Measurements from ENCODE around the gene DQX1. TPM values are rescaled to one million over a fixed set of nuclear protein-coding genes. Genes with fewer than 3 reads are reported as not detected.

Gene DQX1, protein sequence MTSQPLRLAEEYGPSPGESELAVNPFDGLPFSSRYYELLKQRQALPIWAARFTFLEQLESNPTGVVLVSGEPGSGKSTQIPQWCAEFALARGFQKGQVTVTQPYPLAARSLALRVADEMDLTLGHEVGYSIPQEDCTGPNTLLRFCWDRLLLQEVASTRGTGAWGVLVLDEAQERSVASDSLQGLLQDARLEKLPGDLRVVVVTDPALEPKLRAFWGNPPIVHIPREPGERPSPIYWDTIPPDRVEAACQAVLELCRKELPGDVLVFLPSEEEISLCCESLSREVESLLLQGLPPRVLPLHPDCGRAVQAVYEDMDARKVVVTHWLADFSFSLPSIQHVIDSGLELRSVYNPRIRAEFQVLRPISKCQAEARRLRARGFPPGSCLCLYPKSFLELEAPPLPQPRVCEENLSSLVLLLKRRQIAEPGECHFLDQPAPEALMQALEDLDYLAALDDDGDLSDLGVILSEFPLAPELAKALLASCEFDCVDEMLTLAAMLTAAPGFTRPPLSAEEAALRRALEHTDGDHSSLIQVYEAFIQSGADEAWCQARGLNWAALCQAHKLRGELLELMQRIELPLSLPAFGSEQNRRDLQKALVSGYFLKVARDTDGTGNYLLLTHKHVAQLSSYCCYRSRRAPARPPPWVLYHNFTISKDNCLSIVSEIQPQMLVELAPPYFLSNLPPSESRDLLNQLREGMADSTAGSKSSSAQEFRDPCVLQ
- under 1 TPM; 0.20 to 0.39 TPM for total RNA-seq

DNA sequence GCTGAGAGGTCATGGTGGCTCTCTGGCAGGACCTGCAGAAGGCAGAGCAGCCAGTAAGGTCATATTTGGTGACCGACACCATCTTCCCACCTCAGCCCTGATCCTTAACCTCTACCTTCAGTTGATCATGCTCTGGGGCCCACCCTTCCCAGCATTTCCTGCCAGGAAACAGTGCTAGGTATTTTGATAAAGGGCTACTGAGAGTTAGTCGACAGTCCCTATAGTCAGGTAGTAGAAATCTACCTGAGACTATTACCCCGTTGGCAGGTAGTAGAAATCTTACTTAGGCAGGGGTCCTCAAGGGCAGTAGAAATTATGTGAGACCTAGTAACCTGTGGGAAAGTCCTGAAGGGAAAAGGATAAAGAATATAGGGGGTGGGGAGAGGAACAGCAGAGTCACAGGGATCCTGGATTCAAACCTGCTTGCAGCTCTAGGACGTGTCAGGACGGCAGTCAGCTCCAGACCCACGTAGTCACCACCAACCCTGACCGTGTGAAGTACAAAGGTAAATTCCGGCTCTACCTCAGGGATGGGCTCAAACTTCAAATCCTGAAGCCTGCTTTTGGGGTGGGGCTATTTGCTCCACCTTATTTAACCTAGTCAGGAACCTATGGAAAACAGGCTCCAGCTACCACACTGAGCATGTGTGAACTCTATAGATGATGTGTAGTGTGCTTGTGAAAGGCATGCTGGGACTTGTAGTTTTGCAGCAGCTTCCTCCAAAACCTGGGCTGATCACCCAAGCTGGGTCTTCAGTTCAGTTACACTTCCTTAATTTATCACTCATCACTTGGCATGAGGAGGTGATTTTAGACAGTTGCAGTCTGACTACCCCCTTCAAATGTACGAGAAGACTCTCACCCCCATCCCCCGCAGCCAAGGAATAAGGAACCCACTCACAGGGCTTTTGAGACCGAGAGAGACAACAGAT, at the start of gene DQX1:
TSS of gene DQX1 (minus strand) at position 515 of the 932 bp plus-strand sequence. CDS start at position 13, 502 bp downstream.
- no peak within 1 kb of the TSS for H3K4me3 Mint-ChIP-seq
- peaks cover 3% of the 10 kb centered on the region for H3K27me3 Mint-ChIP-seq
- H3K4me1 Mint-ChIP-seq = peaks cover 31% of the 10 kb centered on the region
- DNase-seq (no peak), ATAC-seq (ENCODE audit: low read depth) (no peak)
- peaks cover 31% of the 10 kb centered on the region for H3K36me3 Mint-ChIP-seq
- peak within 1 kb of the TSS; percentile 12 for H3K27ac Mint-ChIP-seq
- H3K9me3 Mint-ChIP-seq = peaks cover 2% of the 10 kb centered on the region
- POLR2A ChIA-PET = no interaction called here

DNA sequence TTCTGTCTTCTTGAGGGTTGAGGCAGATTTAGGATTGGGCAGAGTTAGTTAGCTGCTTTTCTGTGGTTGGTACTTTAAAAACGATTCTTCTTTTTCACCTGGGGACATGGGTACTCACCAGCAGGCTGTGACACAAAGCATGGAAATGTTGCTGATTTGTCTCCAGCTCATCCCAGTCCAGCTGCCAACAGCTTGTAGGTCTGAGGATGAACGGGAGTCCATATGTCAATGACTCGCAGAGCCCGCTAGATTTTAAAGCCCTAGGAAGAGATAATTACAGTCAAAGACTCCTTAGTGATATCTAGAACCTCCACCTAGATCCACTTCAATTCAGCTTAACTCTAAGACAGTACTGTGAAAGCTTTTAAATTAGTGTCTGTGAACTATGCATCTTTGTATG, 49.3 kb upstream of the DQX1 start:
- no peak overlapping the region for H3K27ac Mint-ChIP-seq
- ATAC-seq (ENCODE audit: low read depth) = no peak
- POLR2A ChIA-PET = interaction anchor here (0.8 to 1.0 kb wide), 2 partner anchors 17 to 20 kb away, joined by 3 read pairs; no protein-coding TSS in a partner anchor
- peaks cover 27% of the 10 kb centered on the region for H3K4me1 Mint-ChIP-seq
- H3K4me3 Mint-ChIP-seq = no peak overlapping the region
- H3K9me3 Mint-ChIP-seq = peaks cover 2% of the 10 kb centered on the region
- H3K36me3 Mint-ChIP-seq = peaks cover 2% of the 10 kb centered on the region
- H3K27me3 Mint-ChIP-seq = no peaks in the 10 kb centered on the region
- no peak for DNase-seq

DNA sequence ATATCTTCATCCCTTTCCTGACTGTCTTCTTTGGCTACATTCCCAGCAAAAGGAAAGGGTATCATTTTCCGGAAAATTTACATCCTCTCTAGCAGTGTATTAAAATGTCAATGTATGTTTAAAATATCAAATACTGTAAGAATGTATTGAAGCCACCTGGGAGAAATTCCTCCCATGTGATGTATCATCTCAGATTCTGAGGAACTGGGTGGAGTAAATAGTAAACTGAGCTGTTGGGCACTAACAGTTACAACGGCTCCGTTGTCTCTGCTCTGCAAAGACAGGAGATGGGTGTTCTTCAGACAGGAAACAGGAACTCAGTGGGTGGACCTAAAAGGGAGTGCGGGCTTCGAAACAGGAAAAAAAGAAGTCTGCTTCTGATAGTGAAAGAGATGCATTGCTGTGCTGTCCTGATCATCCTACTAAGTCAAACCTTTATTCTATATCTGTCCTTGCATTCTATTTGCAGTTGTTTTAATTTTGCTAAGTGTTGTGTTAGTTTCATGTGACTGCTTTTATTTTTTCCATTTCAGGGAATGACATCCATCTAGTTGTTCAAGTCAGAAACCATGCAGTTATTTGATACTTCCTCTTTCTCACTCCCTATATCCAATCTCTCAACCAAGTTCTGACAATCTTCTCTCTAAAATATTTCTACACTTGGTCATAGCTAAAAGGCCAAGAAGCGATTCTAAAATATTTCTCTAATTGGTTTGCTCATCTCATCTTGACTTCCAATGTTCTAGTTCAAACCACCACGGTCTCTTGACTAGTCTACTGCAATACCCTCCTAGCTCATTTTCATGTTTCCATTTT, 47.9 kb upstream of the DQX1 start:
- ATAC-seq (ENCODE audit: low read depth) (peak; percentile 95), DNase-seq (no peak)
- Mint-ChIP-seq H3K36me3 (peaks cover 2% of the 10 kb centered on the region), H3K9me3 (peaks cover 2% of the 10 kb centered on the region), H3K4me3 (peak overlapping the region; percentile 69), H3K27me3 (no peaks in the 10 kb centered on the region), H3K27ac (peak overlapping the region; percentile 73), H3K4me1 (peaks cover 27% of the 10 kb centered on the region)
- POLR2A ChIA-PET = interaction anchor here (0.8 to 2.6 kb wide), 4 partner anchors 10 to 267 kb away, joined by 3 to 7 read pairs (median 4); no protein-coding TSS in a partner anchor

DNA sequence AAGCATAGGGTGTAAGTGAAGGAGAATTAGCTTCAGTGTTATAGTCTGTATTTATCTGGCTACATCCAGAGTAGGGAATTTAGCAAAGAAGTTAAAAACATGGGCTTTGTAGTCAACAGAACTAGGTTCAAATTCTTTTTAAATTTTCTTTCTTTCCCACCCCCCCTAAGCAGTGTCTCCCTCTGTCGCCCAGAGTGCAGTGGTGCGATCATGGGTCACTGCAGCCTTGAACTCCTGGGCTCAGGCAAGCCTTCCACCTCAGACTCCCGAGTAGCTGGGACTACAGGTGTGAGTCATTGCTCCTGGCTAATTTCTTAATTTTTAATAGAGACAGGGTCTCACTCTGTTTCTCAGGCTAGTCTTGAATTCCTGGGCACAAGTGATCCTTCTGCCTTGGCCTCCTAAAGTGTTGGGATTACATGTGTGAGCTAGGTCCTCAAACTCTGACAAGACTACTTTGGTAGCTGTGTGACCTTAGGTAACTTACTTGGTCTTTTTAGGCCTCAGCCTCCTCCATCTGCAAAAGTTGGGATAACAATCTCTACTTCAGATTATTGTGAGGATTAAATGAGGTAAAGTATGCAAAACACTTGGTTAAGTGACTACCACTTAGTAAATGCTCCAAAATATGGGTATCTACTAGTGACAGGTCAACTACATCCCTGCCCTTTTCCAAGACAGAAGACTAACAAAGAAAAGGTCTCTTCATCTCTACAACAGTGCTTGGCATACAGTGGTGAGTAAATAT, 46.3 kb upstream of the DQX1 start:
- H3K36me3 Mint-ChIP-seq = peaks cover 2% of the 10 kb centered on the region
- H3K9me3 Mint-ChIP-seq = peaks cover 2% of the 10 kb centered on the region
- H3K4me1 Mint-ChIP-seq = peaks cover 31% of the 10 kb centered on the region
- no peaks in the 10 kb centered on the region for H3K27me3 Mint-ChIP-seq
- POLR2A ChIA-PET = interaction anchor here (0.8 to 2.6 kb wide), 2 partner anchors 14 to 114 kb away, joined by 3 to 7 read pairs; partner anchors contain the start of gene WBP1
- no peak overlapping the region for H3K4me3 Mint-ChIP-seq
- no peak for DNase-seq
- no peak for ATAC-seq (ENCODE audit: low read depth)
- H3K27ac Mint-ChIP-seq = no peak overlapping the region

DNA sequence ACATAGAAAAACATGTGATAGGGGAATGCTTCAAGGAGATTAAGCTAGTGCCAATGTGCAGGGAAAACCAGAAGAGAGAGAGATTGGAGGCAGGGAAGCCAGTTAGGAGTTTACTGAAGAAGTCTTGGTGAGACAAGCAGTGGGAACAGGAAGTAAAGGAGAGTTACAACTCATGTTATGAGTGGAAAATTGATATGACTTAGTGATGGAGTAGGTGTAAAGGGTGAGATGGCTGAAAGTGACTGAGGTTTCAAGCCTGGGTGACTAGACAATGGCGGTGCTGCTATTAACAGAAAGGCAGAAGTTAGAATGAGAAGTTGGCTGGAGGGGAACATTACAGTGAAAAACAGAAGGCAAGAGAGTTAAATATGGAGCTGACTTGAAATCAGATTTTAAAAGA, 45.0 kb upstream of the DQX1 start:
- no peak overlapping the region for H3K27ac Mint-ChIP-seq

DNA sequence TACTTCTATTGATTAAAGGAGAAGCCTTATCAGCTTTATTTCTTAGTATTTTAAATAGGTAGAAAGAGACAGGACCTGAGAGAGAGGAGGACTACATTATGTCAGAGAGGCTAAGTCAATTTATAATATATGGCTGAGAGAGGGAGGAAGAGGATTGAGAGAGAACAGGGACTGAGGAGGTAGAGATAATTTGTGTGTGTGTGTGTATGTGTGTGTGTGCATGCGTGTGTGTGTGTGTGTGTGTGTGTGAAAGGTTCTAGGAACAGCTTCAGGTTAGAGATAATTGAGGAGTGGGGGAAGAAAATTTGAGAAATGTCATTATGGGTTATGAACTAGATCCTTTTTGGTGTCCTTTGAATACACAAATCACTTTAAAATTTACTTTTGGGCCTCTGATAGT, 43.7 kb upstream of the DQX1 start:
- Mint-ChIP-seq H3K4me1 (peaks cover 36% of the 10 kb centered on the region), H3K9me3 (peaks cover 2% of the 10 kb centered on the region), H3K36me3 (peaks cover 2% of the 10 kb centered on the region), H3K4me3 (no peak overlapping the region), H3K27ac (no peak overlapping the region), H3K27me3 (no peaks in the 10 kb centered on the region)
- POLR2A ChIA-PET = interaction anchor here (0.7 kb wide), 1 partner anchor 16 kb away, joined by 3 read pairs; the partner anchor contains the start of gene LOXL3
- no peak for ATAC-seq (ENCODE audit: low read depth)
- DNase-seq = no peak

More for the DNA sequence above, 45.0 kb upstream of the DQX1 start:
- H3K27me3 Mint-ChIP-seq = no peaks in the 10 kb centered on the region
- H3K4me3 Mint-ChIP-seq = no peak overlapping the region
- POLR2A ChIA-PET = interaction anchor here (2.6 kb wide), 1 partner anchor 13 kb away, joined by 7 read pairs; no protein-coding TSS in a partner anchor
- peaks cover 2% of the 10 kb centered on the region for H3K36me3 Mint-ChIP-seq
- peaks cover 2% of the 10 kb centered on the region for H3K9me3 Mint-ChIP-seq
- no peak for ATAC-seq (ENCODE audit: low read depth)
- no peak for DNase-seq
- peaks cover 33% of the 10 kb centered on the region for H3K4me1 Mint-ChIP-seq

DNA sequence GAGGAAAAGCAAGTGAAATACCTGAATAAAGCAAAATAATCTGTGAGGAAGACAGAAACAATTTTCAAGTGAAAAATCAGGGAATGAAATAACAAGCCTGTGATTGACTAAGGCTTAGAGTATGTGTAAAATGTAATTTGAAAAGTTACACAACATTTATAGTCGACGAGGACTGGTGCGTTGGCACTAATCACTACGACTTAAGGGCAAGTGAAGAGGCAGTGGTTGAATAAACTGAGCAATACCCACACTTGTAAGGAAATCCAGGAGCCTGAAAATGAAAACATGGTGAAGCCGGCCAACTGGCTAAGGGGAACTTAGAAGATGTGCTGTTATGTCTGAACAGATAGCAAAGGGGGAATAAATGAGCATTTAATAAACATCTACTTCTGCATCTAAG, 41.9 kb upstream of the DQX1 start:
- Mint-ChIP-seq H3K27ac (no peak overlapping the region), H3K36me3 (no peaks in the 10 kb centered on the region), H3K4me1 (peaks cover 23% of the 10 kb centered on the region), H3K27me3 (no peaks in the 10 kb centered on the region), H3K4me3 (no peak overlapping the region), H3K9me3 (no peaks in the 10 kb centered on the region)
- no peak for ATAC-seq (ENCODE audit: low read depth)
- POLR2A ChIA-PET = interaction anchor here (1.2 to 2.2 kb wide), 3 partner anchors 10 to 52 kb away, joined by 3 to 6 read pairs (median 5); no protein-coding TSS in a partner anchor
- no peak for DNase-seq

DNA sequence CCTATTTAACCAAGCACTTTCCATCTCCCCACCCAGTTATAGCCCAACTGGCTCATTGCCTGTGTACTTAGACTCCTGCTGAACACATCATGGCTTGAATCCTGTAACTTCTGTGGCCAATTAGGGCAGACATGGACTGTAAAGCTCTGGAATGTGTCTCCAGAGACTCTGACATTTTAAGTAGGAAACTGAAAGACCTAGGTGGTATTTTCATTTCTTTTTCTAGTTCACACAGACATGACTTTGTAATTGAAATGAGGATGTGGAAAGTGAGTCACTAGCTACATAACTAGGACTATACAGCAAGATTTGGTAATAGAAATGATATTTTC, 40.7 kb upstream of the DQX1 start:
- POLR2A ChIA-PET = interaction anchor here (0.7 to 2.2 kb wide), 4 partner anchors 8 to 51 kb away, joined by 3 to 6 read pairs (median 4); partner anchors contain the start of gene LOXL3
- Mint-ChIP-seq H3K9me3 (no peaks in the 10 kb centered on the region), H3K27me3 (peaks cover under 1% of the 10 kb centered on the region), H3K36me3 (no peaks in the 10 kb centered on the region), H3K4me1 (peaks cover 30% of the 10 kb centered on the region), H3K27ac (peak overlapping the region; percentile 56), H3K4me3 (peak overlapping the region; percentile 19)
- ATAC-seq (ENCODE audit: low read depth) (peak; percentile 18), DNase-seq (no peak)

DNA sequence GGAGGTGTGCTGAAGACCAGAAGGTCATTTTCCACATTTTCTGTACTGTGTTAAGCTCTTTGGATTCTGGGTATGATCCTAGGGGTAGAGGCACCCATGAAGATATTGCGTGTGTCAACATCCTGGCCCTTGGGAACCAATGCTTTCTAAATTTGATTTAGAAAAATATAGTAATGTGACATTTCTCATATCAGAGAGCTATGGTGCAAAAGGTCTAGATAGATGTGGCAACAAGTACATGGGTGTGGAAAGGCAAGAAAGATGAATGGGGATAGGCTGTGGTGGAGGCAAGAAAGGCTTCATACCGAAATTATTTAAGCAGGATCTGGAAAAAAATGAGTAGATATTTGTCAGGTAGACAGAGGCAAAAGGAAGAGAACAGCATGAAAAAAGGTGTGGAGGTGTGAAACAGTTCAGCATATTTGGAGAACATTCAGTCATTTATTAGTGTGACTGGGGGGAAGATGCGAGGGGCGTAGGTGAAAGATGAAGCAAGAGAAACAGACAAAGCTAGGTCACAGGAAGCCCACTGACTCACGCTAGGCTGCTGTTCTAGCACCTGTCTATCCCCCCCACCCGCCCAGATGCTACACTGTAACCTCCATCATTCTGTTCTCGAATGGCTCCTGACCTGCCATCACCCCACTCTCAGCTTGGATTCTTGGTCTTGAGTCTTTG, 40.2 kb upstream of the DQX1 start:
- Mint-ChIP-seq H3K27ac (peak overlapping the region; percentile 56), H3K9me3 (no peaks in the 10 kb centered on the region), H3K27me3 (peaks cover 4% of the 10 kb centered on the region), H3K4me3 (peak overlapping the region; percentile 19), H3K4me1 (peaks cover 31% of the 10 kb centered on the region), H3K36me3 (no peaks in the 10 kb centered on the region)
- POLR2A ChIA-PET = interaction anchor here (0.7 to 1.5 kb wide), 2 partner anchors 9 to 13 kb away, joined by 3 to 5 read pairs; partner anchors contain the start of gene LOXL3
- no peak for ATAC-seq (ENCODE audit: low read depth)
- no peak for DNase-seq

DNA sequence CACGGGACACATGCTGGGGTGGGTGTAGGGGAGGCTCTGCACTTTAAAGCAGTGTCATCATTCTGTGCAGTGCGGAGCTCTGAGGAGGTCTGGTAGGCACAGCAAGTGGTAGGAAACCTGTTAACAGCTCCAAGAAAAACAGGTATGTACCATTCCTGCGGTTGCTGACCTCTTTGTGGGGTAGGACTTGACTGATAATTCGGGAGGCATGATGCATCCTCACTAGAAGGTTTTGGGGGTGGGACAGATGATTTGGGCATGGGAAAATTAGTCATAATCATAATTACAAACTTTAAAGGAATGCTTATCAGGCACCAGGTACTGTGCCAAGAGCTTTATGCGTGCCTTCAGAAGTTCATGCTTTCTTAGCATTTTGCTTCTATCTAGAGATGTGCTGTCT, 38.2 kb upstream of the DQX1 start:
- ATAC-seq (ENCODE audit: low read depth) (no peak), DNase-seq (no peak)
- H3K27me3 Mint-ChIP-seq = peaks cover 7% of the 10 kb centered on the region
- H3K4me1 Mint-ChIP-seq = peaks cover 35% of the 10 kb centered on the region
- no peaks in the 10 kb centered on the region for H3K36me3 Mint-ChIP-seq
- H3K9me3 Mint-ChIP-seq = no peaks in the 10 kb centered on the region
- POLR2A ChIA-PET = no interaction called here
- no peak overlapping the region for H3K27ac Mint-ChIP-seq
- H3K4me3 Mint-ChIP-seq = no peak overlapping the region

DNA sequence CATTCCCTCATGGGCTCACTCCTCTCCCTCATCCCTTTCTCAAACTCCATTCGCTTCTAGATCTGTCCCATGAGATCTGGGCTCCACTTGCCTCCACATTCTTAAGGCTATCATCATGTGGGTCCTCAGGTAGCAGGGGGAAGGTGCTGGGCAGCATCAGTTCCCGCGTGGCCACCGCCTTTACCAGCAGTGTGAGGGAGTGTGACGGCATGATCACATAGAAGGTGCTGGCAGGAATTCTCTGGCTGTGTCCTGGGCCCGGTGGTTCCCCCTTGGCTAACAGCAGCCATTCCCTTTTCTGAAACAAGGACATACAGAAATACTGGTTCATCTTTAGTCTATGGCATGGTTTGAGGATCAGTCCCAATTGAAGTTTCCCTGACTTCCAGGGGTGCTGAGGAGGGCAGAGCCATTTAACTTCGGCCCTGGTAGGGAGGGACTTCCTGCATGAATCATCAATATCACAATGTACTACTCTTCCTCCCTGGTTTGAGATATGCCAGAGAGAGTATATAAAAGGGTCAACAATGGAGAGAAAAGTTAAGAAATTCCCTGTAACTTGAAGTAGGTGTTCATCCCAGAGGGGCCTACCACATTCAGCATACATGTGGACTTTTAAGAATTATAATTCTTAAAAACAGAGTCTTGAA, 36.2 kb upstream of the DQX1 start:
- Mint-ChIP-seq H3K4me1 (peaks cover 24% of the 10 kb centered on the region), H3K9me3 (no peaks in the 10 kb centered on the region), H3K27ac (no peak overlapping the region), H3K36me3 (peaks cover 3% of the 10 kb centered on the region), H3K27me3 (peaks cover 7% of the 10 kb centered on the region), H3K4me3 (no peak overlapping the region)
- no peak for DNase-seq
- POLR2A ChIA-PET = no interaction called here
- ATAC-seq (ENCODE audit: low read depth) = no peak
